SK-N-SH (cell line): ENCODE data around the gene MED26. TPM values are rescaled to one million over a fixed set of nuclear protein-coding genes. Genes with fewer than 3 reads are reported as not detected.

Source experiments
- CTCF ChIA-PET: fragments of 300-600, 350-600 bp; formaldehyde crosslinking; extraction: SDS; loops from one replicate; lab custom pipeline; 2021; lab: Yijun Ruan, JAX
- POLR2A ChIA-PET: fragments of 350-600 bp; sonication (Branson Sonifier 250); formaldehyde crosslinking; extraction: SDS; loops from one replicate; lab custom pipeline; 2020; ENCODE audit warnings: antibody characterized with exemption, inconsistent platforms; lab: Yijun Ruan, JAX
- DNase-seq: peaks from one replicate; pipeline ENCODE4 v3.0.0; 2012
- H2AFZ ChIP-seq: fragments of 200-600 bp; sonication (generic); 2 replicates; pipeline ENCODE4 v1.8.1; 2016; ENCODE audit warnings: antibody characterized with exemption, mild to moderate bottlenecking, low read depth
- H3F3A ChIP-seq: fragments of 200-600 bp; sonication (generic); replicated peaks from 2 replicates; pipeline ENCODE3; 2016; ENCODE audit warnings: antibody characterized with exemption, mild to moderate bottlenecking; ENCODE audit not compliant: insufficient read depth
- H3K27ac ChIP-seq, 2 experiments: fragments of 200-500 bp in 1 of 2; fragments of 200-600 bp in 1 of 2; sonication (Bioruptor generic) in 1 of 2; sonication (generic), shearing (Covaris generic) in 1 of 2; 2 replicates each; pipeline versions ENCODE4 v1.5.1 to v1.6.1; 2014 to 2016; ENCODE audit warnings: low read depth in 2 of 2, inconsistent platforms in 1 of 2, low read length in 1 of 2, mild to moderate bottlenecking in 1 of 2, mixed read lengths in 1 of 2
- H3K27me3 ChIP-seq: fragments of 200-600 bp; sonication (generic), shearing (Covaris generic); 2 replicates; pipeline ENCODE4 v1.6.1; 2016; ENCODE audit warnings: mixed run types; ENCODE audit not compliant: insufficient read depth
- H3K36me3 ChIP-seq, 2 experiments: fragments of 200-500 bp in 1 of 2; fragments of 200-600 bp in 1 of 2; sonication (Bioruptor generic) in 1 of 2; sonication (generic) in 1 of 2; replicated peaks in 1 of 2; 2 replicates each; pipeline versions ENCODE3 to v1.5.1; 2014 to 2016; ENCODE audit warnings: low read length in 1 of 2, mild to moderate bottlenecking in 1 of 2; ENCODE audit not compliant: insufficient read depth in 2 of 2, control insufficient read depth in 1 of 2
- H3K4me1 ChIP-seq, 2 experiments: fragments of 200-500 bp in 1 of 2; fragments of 200-600 bp in 1 of 2; sonication (Bioruptor generic) in 1 of 2; sonication (generic), shearing (Covaris generic) in 1 of 2; 2 replicates each; pipeline versions ENCODE4 v1.5.1 to v1.6.1; 2014 to 2016; ENCODE audit warnings: low read depth in 1 of 2, low read length in 1 of 2, mixed run types in 1 of 2; ENCODE audit not compliant: insufficient read depth in 2 of 2, control insufficient read depth in 1 of 2
- H3K4me2 ChIP-seq: fragments of 200-600 bp; sonication (generic), shearing (Covaris generic); 2 replicates; pipeline ENCODE4 v1.6.1; 2017; ENCODE audit warnings: mixed run types
- H3K4me3 ChIP-seq, 2 experiments: fragments of 200-500 bp in 1 of 2; fragments of 200-600 bp in 1 of 2; sonication (Bioruptor generic) in 1 of 2; sonication (generic), shearing (Covaris generic) in 1 of 2; 2 replicates each; pipeline versions ENCODE4 v1.5.1 to v1.8.1; 2014 to 2016; ENCODE audit warnings: low read depth in 2 of 2, inconsistent platforms in 1 of 2, low read length in 1 of 2, mild to moderate bottlenecking in 1 of 2, mixed read lengths in 1 of 2, moderate library complexity in 1 of 2
- H3K79me2 ChIP-seq: fragments of 200-600 bp; sonication (generic); 2 replicates; pipeline ENCODE4 v1.8.1; 2017; ENCODE audit warnings: mild to moderate bottlenecking; ENCODE audit not compliant: insufficient read depth
- H3K9ac ChIP-seq: fragments of 200-600 bp; sonication (generic); 2 replicates; pipeline ENCODE4 v1.6.1; 2017; ENCODE audit warnings: mixed run types
- H3K9me2 ChIP-seq: fragments of 200-600 bp; sonication (generic); 2 replicates; pipeline ENCODE4 v1.6.1; 2017; ENCODE audit warnings: mixed run types
- H3K9me3 ChIP-seq: fragments of 200-600 bp; sonication (generic); 2 replicates; pipeline ENCODE4 v1.6.1; 2017; ENCODE audit warnings: mixed run types, mild to moderate bottlenecking, moderate library complexity
- H4K20me1 ChIP-seq: fragments of 200-600 bp; sonication (generic); 2 replicates; pipeline ENCODE4 v1.6.1; 2017; ENCODE audit warnings: mild to moderate bottlenecking, mixed run types; ENCODE audit not compliant: insufficient read depth
- FOXJ3 ChIP-seq: sonication (generic); formaldehyde crosslinking; IDR thresholded peaks from 2 replicates; pipeline ENCODE4 v1.5.1; 2020; ENCODE audit warnings: mild to moderate bottlenecking, missing genetic modification reagents
- NFIC ChIP-seq: IDR thresholded peaks from 2 replicates; pipeline ENCODE4 v1.4.0; 2012; ENCODE audit warnings: borderline replicate concordance
- NRF1 ChIP-seq: IDR thresholded peaks from 2 replicates; pipeline ENCODE4 v1.6.1; 2012; ENCODE audit warnings: low read depth, mild to moderate bottlenecking, low read length
- RFX5 ChIP-seq: IDR thresholded peaks from 2 replicates; pipeline ENCODE4 v1.6.1; 2012; ENCODE audit warnings: mild to moderate bottlenecking, improper control_type of control experiment, low read length
- RXRA ChIP-seq: IDR thresholded peaks from 2 replicates; pipeline ENCODE4 v1.4.0; 2012; ENCODE audit warnings: low read depth, mild to moderate bottlenecking, borderline replicate concordance
- SIN3A ChIP-seq: IDR thresholded peaks from 2 replicates; pipeline ENCODE4 v1.6.1; 2012; ENCODE audit warnings: low read depth, mild to moderate bottlenecking, low read length, moderate library complexity, borderline replicate concordance
- YY1 ChIP-seq: IDR thresholded peaks from 2 replicates; pipeline ENCODE4 v1.4.0; 2012; ENCODE audit warnings: low read depth, mild to moderate bottlenecking
- WGBS: methylation state at CpG from one replicate; pipeline ENCODE4 v1.1.6; 2017; ENCODE audit warnings: low lambda C conversion rate; 5-methylcytosine and 5-hydroxymethylcytosine counted together
- polyA plus RNA-seq, 3 experiments: library from polyadenylated mRNA; depleted of rRNA; stranded (reverse); fragments of >200 nt; gene quantifications; 2 replicates each; pipeline ENCODE4 v1.2.3, GENCODE V29; 2012
- TF ChIP-seq, protein P1 (sequence below): IDR thresholded peaks from 2 replicates; pipeline ENCODE4 v1.4.0; 2012; ENCODE audit warnings: low read depth
- TF ChIP-seq, protein P2 (sequence below): IDR thresholded peaks from 2 replicates; pipeline ENCODE4 v1.6.1; 2012; ENCODE audit warnings: mild to moderate bottlenecking, low read depth, low read length, moderate library complexity
- TF ChIP-seq, protein P3 (sequence below): fragments of 150-350 bp; IDR thresholded peaks from 2 replicates; pipeline ENCODE4 v1.6.1; 2017; ENCODE audit warnings: antibody characterized with exemption, low read length, low read depth, borderline replicate concordance
- TF ChIP-seq, protein P4 (sequence below): IDR thresholded peaks from 2 replicates; pipeline ENCODE4 v1.4.0; 2012; ENCODE audit warnings: low read depth, borderline replicate concordance
- TF ChIP-seq, protein P5 (sequence below): IDR thresholded peaks from 2 replicates; pipeline ENCODE4; 2012
- TF ChIP-seq, protein P6 (sequence below): fragments of 150-350 bp; IDR thresholded peaks from 2 replicates; pipeline ENCODE4 v1.6.1; 2016; ENCODE audit warnings: mild to moderate bottlenecking, low read depth, low read length
- TF ChIP-seq, protein P7 (sequence below): IDR thresholded peaks from 2 replicates; pipeline ENCODE4 v1.4.0; 2012; ENCODE audit warnings: low read depth, borderline replicate concordance

The MED26 gene
- polyA plus RNA-seq, 1 of the 3 experiments (the other 2 are of a cell fraction): 3.5 TPM

DNA sequence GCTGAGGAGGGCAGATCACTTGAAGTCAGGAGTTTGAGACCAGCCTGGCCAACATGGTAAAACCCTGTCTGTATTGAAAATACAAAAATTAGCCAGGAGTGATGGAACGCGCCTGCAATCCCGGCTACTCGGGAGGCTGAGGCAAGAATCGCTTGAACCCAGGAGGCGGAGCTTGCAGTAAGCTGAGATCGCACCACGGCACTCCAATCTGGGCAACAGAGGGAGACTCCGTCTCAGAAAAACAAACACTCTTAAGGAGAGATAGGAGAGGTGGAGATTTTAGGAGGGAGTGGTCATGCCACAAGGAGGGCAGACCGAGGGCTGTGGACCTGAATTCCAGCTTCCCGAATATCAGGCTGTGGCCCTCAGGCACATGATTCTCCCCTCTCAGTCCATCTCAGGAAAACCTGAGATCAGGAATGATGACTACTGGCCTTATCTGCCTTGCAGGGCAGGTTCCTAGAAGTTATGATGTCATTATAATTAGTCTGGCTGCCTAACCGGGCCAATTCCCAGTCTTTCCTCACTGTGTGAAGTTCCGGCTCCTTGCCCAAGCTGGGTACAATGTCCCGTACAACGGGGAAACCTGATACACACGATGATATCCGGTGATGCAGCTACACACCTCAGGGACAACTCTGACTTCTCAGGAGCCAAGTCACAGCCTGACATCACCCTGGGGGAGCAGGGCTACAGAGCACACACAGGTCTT lies 58.2 kb downstream of the MED26 start:
- Histone ChIP-seq H3K4me3 (no peak overlapping the region), H3K36me3 (peaks cover 28 to 29% of the 10 kb centered on the region in 2 experiments), H3K27me3 (no peaks in the 10 kb centered on the region), H4K20me1 (peaks cover 13% of the 10 kb centered on the region; the same call in 1 of the 2 replicates), H3K9me2 (no peaks in the 10 kb centered on the region), H3K4me1 (peaks cover 10 to 28% of the 10 kb centered on the region in 2 experiments; a peak in 3 of 4 replicates), H2AFZ (no peak overlapping the region), H3K9me3 (no peaks in the 10 kb centered on the region), H3F3A (no peaks in the 10 kb centered on the region), H3K27ac (no peak overlapping the region), H3K4me2 (no peak overlapping the region), H3K9ac (no peak overlapping the region), H3K79me2 (peaks cover 76% of the 10 kb centered on the region)
- WGBS: 94% methylated on average over 17 of the region's 17 CpGs
- CTCF ChIA-PET: interaction anchor here (0.6 kb wide), 1 partner anchor 113 kb away, joined by 3 read pairs; no protein-coding TSS in a partner anchor
- POLR2A ChIA-PET: no interaction called here
- DNase-seq: no peak
- TF ChIP-seq YY1 (no peak), SIN3A (no peak), NRF1 (no peak), RXRA (no peak), NFIC (no peak), FOXJ3 (CRISPR knock-in tag) (no peak), RFX5 (no peak)
- TF ChIP-seq, protein P1, sequence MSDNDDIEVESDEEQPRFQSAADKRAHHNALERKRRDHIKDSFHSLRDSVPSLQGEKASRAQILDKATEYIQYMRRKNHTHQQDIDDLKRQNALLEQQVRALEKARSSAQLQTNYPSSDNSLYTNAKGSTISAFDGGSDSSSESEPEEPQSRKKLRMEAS: no peak
- TF ChIP-seq, protein P2, sequence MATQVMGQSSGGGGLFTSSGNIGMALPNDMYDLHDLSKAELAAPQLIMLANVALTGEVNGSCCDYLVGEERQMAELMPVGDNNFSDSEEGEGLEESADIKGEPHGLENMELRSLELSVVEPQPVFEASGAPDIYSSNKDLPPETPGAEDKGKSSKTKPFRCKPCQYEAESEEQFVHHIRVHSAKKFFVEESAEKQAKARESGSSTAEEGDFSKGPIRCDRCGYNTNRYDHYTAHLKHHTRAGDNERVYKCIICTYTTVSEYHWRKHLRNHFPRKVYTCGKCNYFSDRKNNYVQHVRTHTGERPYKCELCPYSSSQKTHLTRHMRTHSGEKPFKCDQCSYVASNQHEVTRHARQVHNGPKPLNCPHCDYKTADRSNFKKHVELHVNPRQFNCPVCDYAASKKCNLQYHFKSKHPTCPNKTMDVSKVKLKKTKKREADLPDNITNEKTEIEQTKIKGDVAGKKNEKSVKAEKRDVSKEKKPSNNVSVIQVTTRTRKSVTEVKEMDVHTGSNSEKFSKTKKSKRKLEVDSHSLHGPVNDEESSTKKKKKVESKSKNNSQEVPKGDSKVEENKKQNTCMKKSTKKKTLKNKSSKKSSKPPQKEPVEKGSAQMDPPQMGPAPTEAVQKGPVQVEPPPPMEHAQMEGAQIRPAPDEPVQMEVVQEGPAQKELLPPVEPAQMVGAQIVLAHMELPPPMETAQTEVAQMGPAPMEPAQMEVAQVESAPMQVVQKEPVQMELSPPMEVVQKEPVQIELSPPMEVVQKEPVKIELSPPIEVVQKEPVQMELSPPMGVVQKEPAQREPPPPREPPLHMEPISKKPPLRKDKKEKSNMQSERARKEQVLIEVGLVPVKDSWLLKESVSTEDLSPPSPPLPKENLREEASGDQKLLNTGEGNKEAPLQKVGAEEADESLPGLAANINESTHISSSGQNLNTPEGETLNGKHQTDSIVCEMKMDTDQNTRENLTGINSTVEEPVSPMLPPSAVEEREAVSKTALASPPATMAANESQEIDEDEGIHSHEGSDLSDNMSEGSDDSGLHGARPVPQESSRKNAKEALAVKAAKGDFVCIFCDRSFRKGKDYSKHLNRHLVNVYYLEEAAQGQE: no peak
- TF ChIP-seq, protein P3, sequence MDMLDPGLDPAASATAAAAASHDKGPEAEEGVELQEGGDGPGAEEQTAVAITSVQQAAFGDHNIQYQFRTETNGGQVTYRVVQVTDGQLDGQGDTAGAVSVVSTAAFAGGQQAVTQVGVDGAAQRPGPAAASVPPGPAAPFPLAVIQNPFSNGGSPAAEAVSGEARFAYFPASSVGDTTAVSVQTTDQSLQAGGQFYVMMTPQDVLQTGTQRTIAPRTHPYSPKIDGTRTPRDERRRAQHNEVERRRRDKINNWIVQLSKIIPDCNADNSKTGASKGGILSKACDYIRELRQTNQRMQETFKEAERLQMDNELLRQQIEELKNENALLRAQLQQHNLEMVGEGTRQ: no peak
- TF ChIP-seq, protein P4, sequence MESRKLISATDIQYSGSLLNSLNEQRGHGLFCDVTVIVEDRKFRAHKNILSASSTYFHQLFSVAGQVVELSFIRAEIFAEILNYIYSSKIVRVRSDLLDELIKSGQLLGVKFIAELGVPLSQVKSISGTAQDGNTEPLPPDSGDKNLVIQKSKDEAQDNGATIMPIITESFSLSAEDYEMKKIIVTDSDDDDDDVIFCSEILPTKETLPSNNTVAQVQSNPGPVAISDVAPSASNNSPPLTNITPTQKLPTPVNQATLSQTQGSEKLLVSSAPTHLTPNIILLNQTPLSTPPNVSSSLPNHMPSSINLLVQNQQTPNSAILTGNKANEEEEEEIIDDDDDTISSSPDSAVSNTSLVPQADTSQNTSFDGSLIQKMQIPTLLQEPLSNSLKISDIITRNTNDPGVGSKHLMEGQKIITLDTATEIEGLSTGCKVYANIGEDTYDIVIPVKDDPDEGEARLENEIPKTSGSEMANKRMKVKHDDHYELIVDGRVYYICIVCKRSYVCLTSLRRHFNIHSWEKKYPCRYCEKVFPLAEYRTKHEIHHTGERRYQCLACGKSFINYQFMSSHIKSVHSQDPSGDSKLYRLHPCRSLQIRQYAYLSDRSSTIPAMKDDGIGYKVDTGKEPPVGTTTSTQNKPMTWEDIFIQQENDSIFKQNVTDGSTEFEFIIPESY: no peak
- TF ChIP-seq, protein P5, sequence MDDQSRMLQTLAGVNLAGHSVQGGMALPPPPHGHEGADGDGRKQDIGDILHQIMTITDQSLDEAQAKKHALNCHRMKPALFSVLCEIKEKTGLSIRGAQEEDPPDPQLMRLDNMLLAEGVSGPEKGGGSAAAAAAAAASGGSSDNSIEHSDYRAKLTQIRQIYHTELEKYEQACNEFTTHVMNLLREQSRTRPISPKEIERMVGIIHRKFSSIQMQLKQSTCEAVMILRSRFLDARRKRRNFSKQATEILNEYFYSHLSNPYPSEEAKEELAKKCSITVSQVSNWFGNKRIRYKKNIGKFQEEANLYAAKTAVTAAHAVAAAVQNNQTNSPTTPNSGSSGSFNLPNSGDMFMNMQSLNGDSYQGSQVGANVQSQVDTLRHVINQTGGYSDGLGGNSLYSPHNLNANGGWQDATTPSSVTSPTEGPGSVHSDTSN: no peak
- TF ChIP-seq, protein P6, sequence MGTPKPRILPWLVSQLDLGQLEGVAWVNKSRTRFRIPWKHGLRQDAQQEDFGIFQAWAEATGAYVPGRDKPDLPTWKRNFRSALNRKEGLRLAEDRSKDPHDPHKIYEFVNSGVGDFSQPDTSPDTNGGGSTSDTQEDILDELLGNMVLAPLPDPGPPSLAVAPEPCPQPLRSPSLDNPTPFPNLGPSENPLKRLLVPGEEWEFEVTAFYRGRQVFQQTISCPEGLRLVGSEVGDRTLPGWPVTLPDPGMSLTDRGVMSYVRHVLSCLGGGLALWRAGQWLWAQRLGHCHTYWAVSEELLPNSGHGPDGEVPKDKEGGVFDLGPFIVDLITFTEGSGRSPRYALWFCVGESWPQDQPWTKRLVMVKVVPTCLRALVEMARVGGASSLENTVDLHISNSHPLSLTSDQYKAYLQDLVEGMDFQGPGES: no peak
- TF ChIP-seq, protein P7, sequence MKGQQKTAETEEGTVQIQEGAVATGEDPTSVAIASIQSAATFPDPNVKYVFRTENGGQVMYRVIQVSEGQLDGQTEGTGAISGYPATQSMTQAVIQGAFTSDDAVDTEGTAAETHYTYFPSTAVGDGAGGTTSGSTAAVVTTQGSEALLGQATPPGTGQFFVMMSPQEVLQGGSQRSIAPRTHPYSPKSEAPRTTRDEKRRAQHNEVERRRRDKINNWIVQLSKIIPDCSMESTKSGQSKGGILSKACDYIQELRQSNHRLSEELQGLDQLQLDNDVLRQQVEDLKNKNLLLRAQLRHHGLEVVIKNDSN: no peak
